C4-2B (cell line): Measurements from ENCODE around the gene RELN.

Experiments
- ZFX ChIP-seq: fragments of 450-650 bp; IDR thresholded peaks from 2 replicates; pipeline ENCODE4 v1.6.1; 2017
- TF ChIP-seq, protein P1 (sequence below): fragments of 450-650 bp; conservative IDR thresholded peaks from 2 replicates; pipeline ENCODE4 v1.5.1; 2017; ENCODE audit warnings: mild to moderate bottlenecking

GRCh38 chr7:103668279-103668941 lies 321.0 kb downstream of the RELN start:
- TF ChIP-seq, protein P1, sequence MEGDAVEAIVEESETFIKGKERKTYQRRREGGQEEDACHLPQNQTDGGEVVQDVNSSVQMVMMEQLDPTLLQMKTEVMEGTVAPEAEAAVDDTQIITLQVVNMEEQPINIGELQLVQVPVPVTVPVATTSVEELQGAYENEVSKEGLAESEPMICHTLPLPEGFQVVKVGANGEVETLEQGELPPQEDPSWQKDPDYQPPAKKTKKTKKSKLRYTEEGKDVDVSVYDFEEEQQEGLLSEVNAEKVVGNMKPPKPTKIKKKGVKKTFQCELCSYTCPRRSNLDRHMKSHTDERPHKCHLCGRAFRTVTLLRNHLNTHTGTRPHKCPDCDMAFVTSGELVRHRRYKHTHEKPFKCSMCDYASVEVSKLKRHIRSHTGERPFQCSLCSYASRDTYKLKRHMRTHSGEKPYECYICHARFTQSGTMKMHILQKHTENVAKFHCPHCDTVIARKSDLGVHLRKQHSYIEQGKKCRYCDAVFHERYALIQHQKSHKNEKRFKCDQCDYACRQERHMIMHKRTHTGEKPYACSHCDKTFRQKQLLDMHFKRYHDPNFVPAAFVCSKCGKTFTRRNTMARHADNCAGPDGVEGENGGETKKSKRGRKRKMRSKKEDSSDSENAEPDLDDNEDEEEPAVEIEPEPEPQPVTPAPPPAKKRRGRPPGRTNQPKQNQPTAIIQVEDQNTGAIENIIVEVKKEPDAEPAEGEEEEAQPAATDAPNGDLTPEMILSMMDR, result no peak
- no peak for TF ChIP-seq ZFX
